HepG2 (cell line): ENCODE measurements around the gene AVPR2.

ENCODE experiments used
- MXI1 ChIP-seq: IDR thresholded peaks from 3 replicates; pipeline ENCODE4 v1.6.1; 2012; ENCODE audit warnings: low read depth, low read length, inconsistent platforms, borderline replicate concordance
- MYC ChIP-seq: sonication (generic); formaldehyde crosslinking; IDR thresholded peaks from 2 replicates; pipeline ENCODE4 v1.9.0; 2021; ENCODE audit warnings: missing genetic modification reagents, borderline replicate concordance
- POLR2AphosphoS2 ChIP-seq: IDR thresholded peaks from 2 replicates; pipeline ENCODE4 v1.6.1; 2011; ENCODE audit warnings: low read depth, low read length, improper control_type of control experiment
- RFX5 ChIP-seq: IDR thresholded peaks from 2 replicates; pipeline ENCODE4 v1.6.1; 2011; ENCODE audit warnings: low read depth, low read length, improper control_type of control experiment
- TF ChIP-seq, protein P1 (sequence below): sonication (generic); formaldehyde crosslinking; IDR thresholded peaks from 2 replicates; pipeline ENCODE4 v1.5.0; 2020; ENCODE audit warnings: mild to moderate bottlenecking, missing genetic modification reagents, moderate library complexity

DNA sequence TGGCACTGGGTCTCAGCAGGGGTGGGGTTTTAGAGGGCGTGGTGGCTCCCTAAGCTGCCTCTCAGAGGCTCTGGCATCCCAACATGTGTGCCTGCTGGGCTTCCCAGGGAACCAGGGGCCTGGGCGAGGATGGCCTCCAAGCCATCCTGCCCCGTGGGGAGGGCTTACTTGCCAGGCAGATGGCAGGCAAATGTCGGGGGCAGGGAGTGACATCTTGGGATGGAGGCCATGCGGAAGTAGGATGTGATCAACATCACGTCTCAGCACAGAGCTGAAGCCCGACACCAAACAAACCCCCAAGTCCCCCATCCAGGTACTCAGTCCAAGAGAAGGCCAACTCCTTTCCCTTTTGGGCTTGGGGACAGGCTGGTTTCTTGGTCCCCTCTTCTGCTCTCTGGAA is 23.2 kb upstream of the AVPR2 start:
- TF ChIP-seq RFX5 (no peak), POLR2AphosphoS2 (no peak), MYC (CRISPR knock-in tag) (no peak), MXI1 (no peak)
- TF ChIP-seq, protein P1, sequence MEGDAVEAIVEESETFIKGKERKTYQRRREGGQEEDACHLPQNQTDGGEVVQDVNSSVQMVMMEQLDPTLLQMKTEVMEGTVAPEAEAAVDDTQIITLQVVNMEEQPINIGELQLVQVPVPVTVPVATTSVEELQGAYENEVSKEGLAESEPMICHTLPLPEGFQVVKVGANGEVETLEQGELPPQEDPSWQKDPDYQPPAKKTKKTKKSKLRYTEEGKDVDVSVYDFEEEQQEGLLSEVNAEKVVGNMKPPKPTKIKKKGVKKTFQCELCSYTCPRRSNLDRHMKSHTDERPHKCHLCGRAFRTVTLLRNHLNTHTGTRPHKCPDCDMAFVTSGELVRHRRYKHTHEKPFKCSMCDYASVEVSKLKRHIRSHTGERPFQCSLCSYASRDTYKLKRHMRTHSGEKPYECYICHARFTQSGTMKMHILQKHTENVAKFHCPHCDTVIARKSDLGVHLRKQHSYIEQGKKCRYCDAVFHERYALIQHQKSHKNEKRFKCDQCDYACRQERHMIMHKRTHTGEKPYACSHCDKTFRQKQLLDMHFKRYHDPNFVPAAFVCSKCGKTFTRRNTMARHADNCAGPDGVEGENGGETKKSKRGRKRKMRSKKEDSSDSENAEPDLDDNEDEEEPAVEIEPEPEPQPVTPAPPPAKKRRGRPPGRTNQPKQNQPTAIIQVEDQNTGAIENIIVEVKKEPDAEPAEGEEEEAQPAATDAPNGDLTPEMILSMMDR (CRISPR knock-in tag), result no peak
